GM18507 (cell line): ENCODE results near the gene SERPINA4.
A peak's percentile ranks its signal among the peaks of the same experiment; 100 is the strongest.

Source experiments
- DNase-seq: peaks from one replicate; pipeline ENCODE4 v3.0.0; 2011; ENCODE audit warnings: low read depth; ENCODE audit not compliant: insufficient read length; ENCODE audit errors: extremely low spot score
- FAIRE-seq: peaks from 2 replicates; lab custom pipeline; 2011; peaks lifted over from hg19 to GRCh38; lab: Jason Lieb, UNC

Gene SERPINA4

GRCh38 chr14:94560751-94561655 is at the start of gene SERPINA4:
SERPINA4 (plus strand) TSS chr14:94561442; CDS start chr14:94563483, 2,041 bp downstream.
- DNase-seq (no peak), FAIRE-seq (no peak)

GRCh38 chr14:94514351-94514750 is 46.9 kb upstream of the SERPINA4 start:
- FAIRE-seq = no peak
- no peak for DNase-seq

DNA sequence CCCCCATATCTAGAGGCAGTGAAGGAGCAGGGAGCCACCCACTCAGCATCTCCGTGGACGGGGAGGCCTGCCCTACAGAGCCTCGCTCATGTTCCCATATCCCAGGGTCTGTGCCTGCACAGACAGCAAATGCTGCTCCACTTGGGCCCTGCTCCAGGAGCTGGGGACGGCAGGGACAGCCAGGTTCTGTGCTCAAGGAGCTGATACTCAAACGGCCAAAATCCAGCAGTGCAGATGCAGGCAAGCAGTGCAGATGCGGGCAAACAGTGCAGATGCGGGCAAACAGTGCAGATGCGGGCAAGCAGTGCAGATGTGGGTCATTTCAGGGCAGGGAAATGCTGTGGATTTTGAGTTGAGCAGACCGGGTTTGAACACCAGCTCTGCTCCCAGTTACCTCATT is 45.8 kb upstream of the SERPINA4 start:
- DNase-seq = no peak
- no peak for FAIRE-seq

DNA sequence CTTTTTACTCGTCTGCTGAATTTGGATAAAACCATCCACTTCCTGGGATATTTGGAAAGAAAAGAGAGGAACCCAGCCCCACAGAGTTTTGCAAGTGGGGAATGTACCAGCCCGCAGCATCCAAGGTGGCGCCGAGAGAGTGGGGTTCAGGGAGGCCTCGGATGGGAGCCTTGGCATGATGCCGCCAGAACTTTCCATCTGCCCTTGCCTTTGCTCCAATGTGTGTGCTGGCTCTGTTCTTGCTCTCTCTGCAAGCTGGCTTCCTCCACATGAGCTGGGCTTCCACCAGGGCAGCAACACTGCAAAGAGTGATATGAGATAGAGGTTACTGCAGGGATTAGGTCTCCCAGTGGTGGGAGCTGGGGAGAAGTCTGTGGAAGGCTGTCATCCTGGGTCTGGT is 45.4 kb upstream of the SERPINA4 start:
- FAIRE-seq (no peak), DNase-seq (no peak)

GRCh38 chr14:94517248-94517640 is 44.0 kb upstream of the SERPINA4 start:
- DNase-seq = no peak
- FAIRE-seq = no peak

DNA sequence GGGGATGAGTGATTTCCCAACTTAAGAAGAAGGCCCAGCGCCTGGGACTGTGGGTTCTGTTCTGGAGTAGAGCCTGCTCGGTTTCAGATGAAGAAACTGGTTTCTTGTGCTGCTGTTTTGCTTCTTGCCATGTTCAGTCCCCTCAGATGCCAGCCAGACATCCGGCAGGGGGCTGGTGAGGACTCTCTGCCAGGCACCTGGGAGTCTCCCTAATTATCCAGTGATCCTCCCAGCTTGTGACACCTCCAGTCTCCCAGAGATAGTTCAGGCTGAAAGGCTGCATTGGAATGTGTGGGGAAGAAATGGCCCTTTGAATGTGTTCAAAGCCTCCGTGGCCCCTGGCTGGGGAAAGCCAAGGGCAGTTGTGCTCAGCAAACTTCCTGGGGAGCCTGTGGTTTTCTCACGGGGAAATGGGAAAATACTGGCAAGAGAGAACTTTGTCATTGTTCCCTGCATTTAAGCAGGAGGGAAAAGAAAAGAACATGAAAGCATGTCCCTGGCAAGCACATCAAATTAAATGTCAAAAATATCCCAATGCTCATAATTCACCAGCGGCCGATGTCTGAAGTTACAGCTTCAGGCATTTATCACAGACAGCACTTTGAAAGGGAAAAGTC is 43.5 kb upstream of the SERPINA4 start:
- DNase-seq (no peak), FAIRE-seq (no peak)

DNA sequence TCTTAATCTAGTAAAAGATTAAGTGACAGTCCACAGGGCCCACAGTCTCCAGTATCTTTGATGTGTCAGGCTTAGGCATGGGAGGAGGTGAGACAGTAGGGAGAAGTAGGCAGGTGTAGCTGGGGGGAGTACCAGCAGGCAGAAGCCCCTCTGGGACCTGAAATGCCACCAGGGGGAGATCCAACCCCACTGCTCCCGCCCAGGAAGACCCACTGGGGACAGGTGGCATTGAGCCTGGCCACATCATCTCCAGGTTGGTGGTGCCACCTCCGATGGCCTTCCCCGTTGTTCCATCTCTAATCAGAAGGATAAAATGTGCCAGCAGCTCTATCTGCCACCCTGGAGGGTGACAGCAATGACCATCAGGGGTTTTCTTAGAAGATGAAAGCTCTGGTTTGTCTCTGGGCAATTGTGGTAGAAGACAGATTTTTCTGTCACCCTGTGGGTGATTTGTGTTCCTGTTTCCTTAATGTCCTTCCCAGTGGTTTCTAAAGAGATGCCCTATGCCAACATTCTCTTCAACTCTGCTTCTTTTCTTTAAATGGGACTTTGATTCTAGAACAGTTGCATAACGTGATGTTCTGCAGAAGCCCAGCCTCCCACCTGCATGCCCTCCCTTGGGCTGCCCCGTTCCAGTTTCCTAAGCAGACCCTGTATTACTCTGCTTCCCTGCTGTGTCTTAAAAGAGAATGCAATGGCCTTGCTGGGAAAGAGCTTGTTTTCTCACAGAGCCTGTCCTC is 39.7 kb upstream of the SERPINA4 start:
- FAIRE-seq (no peak), DNase-seq (no peak)

DNA sequence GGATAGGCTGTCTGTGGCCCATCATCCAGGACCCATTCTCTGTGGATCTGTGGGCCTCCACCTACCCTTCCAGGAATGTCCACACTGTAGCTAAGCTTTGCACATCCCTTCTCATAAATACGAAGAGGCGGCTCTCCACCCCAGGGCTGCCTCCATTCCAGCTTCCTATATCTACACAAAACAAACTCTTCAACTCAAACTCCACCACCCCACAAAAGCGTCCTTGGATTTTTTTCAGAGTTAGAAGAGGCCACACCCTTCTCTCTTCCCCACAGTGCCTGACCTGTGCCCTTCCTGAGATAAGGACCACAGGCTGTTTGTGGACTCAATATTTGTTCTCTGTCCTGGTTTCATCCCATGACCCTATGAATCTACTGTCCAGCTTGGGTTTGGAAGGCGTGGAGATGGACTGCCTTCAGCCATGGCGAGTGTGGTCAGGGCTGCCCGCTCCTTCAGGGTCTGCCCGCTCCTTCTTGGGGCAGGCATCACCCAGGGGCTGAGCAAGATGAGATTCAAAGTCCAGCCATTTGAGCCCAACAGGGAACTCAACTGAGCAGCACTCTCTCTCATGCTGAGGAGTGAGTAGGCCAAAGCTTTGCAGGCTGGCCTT is 39.0 kb upstream of the SERPINA4 start:
- no peak for FAIRE-seq

GRCh38 chr14:94523265-94523664 is 38.0 kb upstream of the SERPINA4 start:
- FAIRE-seq = no peak
- no peak for DNase-seq

More for the DNA sequence above, 39.0 kb upstream of the SERPINA4 start:
- DNase-seq = no peak

GRCh38 chr14:94524093-94524492 is 37.1 kb upstream of the SERPINA4 start:
- FAIRE-seq (no peak), DNase-seq (no peak)

DNA sequence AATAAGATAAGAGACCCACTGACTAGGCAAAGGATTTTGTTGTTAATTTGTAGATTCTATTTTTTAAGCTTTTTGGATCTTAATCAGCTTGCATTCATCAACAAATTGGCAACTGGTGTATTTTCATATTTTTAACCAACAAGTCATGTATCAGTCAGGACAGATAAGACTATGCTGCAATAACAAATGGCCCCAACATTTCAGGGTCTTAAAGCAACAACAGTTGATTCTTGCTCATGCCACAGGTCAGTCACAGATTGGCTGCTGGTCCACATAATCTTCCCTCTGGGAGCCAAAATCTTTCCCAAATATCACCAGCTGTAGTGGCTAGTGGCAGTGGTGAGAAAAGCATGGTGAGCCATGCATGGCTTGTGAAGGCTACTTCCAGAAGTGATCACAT is 30.1 kb upstream of the SERPINA4 start:
- DNase-seq = no peak

DNA sequence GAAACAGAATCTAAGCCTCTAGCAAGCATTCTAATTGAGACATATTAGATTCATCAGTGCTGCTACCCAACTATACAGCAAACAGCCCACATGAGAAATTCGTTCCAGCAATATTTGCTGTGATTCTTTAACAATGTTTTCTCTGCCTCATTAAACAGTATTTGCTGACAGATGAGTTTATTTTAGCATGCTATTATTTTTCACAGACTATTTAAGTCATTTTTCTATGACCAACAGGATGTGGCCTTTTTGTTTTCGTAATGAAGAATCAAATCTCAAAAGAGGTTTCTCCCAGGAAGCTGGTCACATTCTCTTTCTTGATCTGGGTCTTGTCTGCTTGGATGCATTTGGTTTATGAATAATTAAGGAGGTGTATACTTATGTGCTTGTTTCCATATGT is 28.8 kb upstream of the SERPINA4 start:
- peak; percentile 69 for FAIRE-seq
- DNase-seq = no peak

More for the DNA sequence above, 30.1 kb upstream of the SERPINA4 start:
- no peak for FAIRE-seq

- no peak for DNase-seq
Measured at GRCh38 chr14:94535506-94535905, 25.7 kb upstream of the SERPINA4 start.

GRCh38 chr14:94536836-94537235 is 24.4 kb upstream of the SERPINA4 start:
- FAIRE-seq = peak; percentile 48
- DNase-seq = no peak

More at GRCh38 chr14:94535506-94535905, 25.7 kb upstream of the SERPINA4 start:
- no peak for FAIRE-seq

- DNase-seq = no peak
Measured at GRCh38 chr14:94538070-94538740, 23.0 kb upstream of the SERPINA4 start.

GRCh38 chr14:94539181-94539580 is 22.1 kb upstream of the SERPINA4 start:
- no peak for FAIRE-seq
- no peak for DNase-seq

More at GRCh38 chr14:94538070-94538740, 23.0 kb upstream of the SERPINA4 start:
- FAIRE-seq = no peak

GRCh38 chr14:94540031-94540794 is 21.0 kb upstream of the SERPINA4 start:
- DNase-seq (no peak), FAIRE-seq (no peak)

DNA sequence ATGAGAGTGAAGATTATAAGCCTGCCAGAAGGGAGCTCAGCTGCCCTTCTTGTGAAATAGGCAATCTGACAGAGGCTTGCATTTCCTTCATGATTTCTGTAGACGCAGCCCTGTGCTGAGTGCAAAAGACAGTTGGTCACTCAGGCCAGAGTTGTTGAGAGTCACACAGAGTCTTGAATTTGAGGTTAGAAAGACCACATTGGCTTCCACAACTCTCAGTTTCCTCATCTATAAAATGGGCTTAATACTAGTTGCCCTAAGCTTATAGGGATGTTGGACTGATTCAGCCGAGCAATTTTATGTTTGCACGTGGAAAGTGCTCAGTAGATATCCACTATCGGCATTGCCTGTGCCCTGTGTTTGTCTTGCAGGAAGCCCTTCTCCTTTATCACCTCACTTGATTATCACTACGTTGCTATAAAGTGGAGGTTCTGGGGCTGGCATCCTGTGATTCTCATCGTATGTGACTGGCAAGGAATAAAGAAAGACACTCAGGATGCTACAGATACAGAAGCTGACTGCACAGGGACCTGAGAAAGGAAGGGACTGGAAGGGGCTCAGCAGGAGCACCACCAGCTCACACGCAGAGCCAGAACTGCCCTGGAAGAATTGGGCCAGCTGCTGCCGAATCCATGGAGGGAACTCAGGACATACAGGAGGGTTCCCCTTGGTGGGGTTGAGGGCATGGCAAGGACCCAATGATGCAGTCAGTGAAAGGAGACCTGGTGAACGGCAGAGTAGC is 19.8 kb upstream of the SERPINA4 start:
- no peak for FAIRE-seq
- no peak for DNase-seq
